IPS-NIHi11 (cell line): ENCODE data around the gene PRR32.
"Not testable (repeated sequence)": the region's sequence is repeated elsewhere in the genome, so short reads cannot be mapped to it uniquely, and the experiment has no call there.

Source experiments
- DNase-seq: peaks from one replicate; pipeline ENCODE4 v3.0.0; 2012; ENCODE audit warnings: mixed read lengths, low spot score

PRR32 gene

DNA sequence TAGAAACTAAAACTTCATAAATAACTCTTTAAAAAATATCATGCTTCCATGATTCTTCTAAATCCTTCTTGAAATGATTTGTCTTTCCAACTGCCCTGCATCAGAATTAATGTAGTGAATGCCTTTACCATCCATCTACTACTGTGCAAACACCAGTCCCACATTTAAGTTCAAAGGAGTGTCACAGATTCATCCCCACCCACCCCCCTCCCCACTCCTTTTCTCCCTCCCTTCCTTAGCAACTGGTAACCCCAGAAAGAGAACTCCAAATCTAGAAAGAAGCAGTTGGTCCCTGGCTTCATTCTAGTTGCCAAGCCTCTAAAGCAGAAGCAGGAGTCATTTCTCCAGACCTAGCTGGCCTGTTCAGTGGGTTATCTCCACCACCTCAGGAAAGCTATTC lies at the start of gene PRR32:
Gene PRR32, plus strand, starts transcription at position 301 of the 400 bp plus-strand sequence. CDS start 115 bp downstream, outside the sequence.
- DNase-seq = no peak

DNA sequence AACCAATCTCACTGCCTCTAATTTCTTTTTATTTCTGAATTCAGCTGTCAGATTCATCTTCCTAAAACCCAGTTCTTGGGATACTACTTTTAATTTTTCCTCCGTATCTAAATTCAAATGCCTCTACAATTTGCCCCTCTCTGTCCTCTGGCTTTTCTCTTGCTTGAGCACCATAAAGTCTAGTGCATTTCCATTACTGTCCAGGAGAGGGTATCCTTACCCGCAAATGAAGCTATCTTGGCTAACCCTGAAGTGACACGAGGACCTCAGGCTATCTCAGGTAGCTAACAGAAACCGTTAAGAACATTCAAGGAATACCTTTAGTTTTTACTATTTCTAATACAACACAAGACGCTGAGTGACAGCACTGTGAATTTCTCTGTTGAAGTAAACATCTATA lies 49.4 kb upstream of the PRR32 start:
- DNase-seq = peak; percentile 51

DNA sequence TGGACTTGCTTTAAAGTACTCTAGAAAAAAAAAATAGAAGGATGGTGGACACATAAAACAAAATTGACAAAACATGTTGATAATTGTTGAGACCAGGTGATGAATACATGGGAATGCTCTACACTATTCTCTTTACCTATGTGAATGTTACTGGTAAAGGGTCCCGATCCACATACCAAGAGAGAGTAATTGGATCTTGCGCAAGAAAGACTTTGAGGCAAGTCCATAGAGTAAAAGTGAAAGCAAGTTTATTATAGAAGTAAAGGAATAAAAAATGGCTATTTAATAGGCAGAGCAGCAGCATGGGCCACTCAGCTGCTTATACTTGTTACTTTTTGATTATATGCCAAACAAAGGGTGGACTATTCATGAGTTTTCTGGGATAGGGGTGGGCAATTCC lies 34.0 kb upstream of the PRR32 start:
- no peak for DNase-seq

GRCh38 chrX:126799059-126799458 lies 20.5 kb upstream of the PRR32 start:
- DNase-seq = no peak

GRCh38 chrX:126806784-126807183 lies 12.7 kb upstream of the PRR32 start:
- not testable (repeated sequence) for DNase-seq

DNA sequence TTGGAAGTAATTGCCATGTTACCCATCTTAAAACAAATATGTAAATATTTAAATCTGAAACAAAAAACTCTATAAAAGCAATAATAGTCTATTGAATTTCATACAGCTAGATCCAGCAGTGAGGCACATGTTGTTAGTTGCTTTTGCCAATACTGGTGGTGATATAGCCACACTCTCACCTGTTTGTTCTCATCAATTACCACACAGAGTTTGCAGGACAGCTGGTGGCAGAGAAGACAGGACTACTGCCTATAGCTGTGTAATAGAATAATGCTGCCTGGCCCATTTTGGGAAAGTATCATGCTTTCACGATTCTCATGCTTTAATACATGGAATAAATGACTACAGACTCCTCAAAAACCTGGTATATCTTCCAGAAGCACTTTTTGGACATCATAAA lies 3.7 kb upstream of the PRR32 start:
- no peak for DNase-seq

GRCh38 chrX:126820700-126821420 lies 1.3 kb downstream of the PRR32 start:
- peak; percentile 18 for DNase-seq

DNA sequence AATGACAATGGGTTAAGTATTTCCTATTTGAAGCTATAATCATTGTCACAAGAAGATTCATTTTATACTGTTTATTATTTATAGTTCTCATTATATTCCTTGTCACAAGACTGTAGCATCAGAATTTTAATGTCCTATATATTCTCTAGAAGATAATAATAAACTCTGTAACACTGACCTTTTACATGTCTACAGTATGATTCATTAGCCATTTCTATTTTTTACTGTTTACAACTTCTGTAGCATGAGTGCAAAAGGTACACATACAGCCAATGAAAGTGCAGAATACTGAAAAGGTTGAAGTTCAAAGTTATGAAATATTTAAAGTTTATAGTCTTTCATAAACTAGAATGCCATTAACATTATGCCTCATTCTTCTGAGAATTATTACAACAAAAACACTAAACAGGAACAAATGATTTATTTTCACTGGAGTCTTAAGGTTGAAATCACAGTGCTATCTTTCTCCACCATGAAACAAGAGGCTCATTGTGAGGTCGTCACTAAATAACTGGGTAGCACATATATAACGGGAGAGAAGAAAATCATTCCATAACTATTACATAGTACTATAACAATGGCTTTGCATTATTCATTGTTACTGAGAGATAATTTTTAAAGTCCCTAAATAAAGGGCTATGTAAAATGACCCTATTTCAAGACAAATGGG lies 4.9 kb downstream of the PRR32 start:
- DNase-seq = no peak

GRCh38 chrX:126825566-126826193 lies 6.2 kb downstream of the PRR32 start:
- DNase-seq = no peak

- no peak for DNase-seq
These were observed 16.7 kb downstream of the PRR32 start for GRCh38 chrX:126836186-126836585.

GRCh38 chrX:126847143-126847542 lies 27.6 kb downstream of the PRR32 start:
- DNase-seq = no peak

DNA sequence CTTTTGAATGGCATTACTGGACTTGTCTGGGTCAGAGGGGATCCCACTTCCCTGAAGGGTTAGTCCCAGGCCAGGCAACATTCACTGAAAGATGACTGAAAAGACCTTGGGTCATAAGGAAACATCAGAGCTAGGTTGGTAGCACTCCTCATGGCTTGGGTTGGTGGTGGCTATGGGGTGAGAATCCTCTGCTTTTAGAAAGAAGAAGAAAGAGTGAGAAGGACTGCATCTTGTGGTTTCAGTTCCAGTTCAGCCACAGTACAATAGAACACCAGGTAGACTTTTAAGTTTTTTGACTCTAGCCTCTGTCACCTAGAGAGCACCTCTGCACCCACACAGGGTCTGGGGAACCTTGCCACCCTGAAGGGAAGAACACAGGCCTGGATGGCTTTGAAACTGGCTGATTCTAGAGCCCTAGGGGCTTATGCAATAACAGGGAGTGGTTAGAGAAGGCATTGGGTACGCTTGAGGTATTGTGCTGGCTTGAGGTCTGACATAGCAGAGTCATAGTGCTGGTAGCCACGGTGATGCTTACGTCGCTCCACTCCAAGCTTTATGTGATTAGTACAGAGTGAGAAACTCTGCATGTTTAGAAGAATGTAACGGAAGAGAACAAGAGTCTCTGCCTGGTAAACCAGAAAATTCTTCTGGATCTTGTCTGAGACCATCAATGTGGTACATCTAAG lies 36.5 kb downstream of the PRR32 start:
- DNase-seq = no peak
